Gastroesophageal sphincter (tissue), 4 donors: ENCODE results near the gene TSEN15. TPM values are rescaled to one million over a fixed set of nuclear protein-coding genes. Genes with fewer than 3 reads are reported as not detected.

ENCODE experiments used
- ATAC-seq: fragments of 150-250 bp; one replicate; pipeline ENCODE4 v1.9.1; 2016; ENCODE audit warnings: mild to moderate bottlenecking, moderate library complexity
- H3K27ac ChIP-seq, 4 donors: fragments of 200-600 bp; sonication (generic) in 3 of 4; 1 replicate in 3 of 4; 2 replicates in 1 of 4; pipeline ENCODE4 v1.5.1; 2016 to 2019
- H3K27me3 ChIP-seq: fragments of 200-600 bp; sonication (generic); one replicate; pipeline ENCODE4 v1.5.1; 2019
- H3K36me3 ChIP-seq, 2 donors: fragments of 200-600 bp; sonication (generic); one replicate each; pipeline ENCODE4 v1.5.1; 2019; ENCODE audit warnings: control low read depth in 1 of 2
- H3K4me1 ChIP-seq, 3 donors: fragments of 200-600 bp; sonication (generic); 1 replicate in 2 of 3; 2 replicates in 1 of 3; pipeline ENCODE4 v1.5.1; 2016 to 2019; ENCODE audit warnings: control low read depth in 2 of 3
- H3K4me3 ChIP-seq, 2 donors: fragments of 200-600 bp; sonication (generic); one replicate each; pipeline ENCODE4 v1.5.1; 2019; ENCODE audit warnings: mild to moderate bottlenecking in 1 of 2, moderate library complexity in 1 of 2
- H3K9me3 ChIP-seq, 3 donors: fragments of 200-600 bp; sonication (generic); one replicate each; pipeline ENCODE4 v1.5.1; 2017 to 2019; ENCODE audit warnings: control low read depth in 2 of 3
- CTCF ChIP-seq, 4 experiments: fragments of 200-600 bp in 2 of 4; fragments of 450-650 bp in 2 of 4; sonication (generic) in 1 of 4; IDR thresholded peaks; one replicate each; pipeline ENCODE4 v1.5.1; 2017 to 2019; ENCODE audit warnings: antibody characterized with exemption in 4 of 4, mild to moderate bottlenecking in 2 of 4, moderate library complexity in 2 of 4
- EP300 ChIP-seq: sonication (generic); formaldehyde crosslinking; IDR thresholded peaks from one replicate; pipeline ENCODE4 v1.6.1; 2017; ENCODE audit warnings: antibody characterized with exemption, mild to moderate bottlenecking
- POLR2A ChIP-seq, 2 donors: fragments of 450-650 bp; IDR thresholded peaks; one replicate each; pipeline ENCODE4 v1.6.1; 2017; ENCODE audit warnings: antibody characterized with exemption in 2 of 2, mild to moderate bottlenecking in 2 of 2, moderate library complexity in 1 of 2
- POLR2AphosphoS5 ChIP-seq: sonication (generic); formaldehyde crosslinking; IDR thresholded peaks from one replicate; pipeline ENCODE4 v1.6.1; 2017; ENCODE audit warnings: antibody characterized with exemption
- WGBS, 2 donors: methylation state at CpG; one replicate each; pipeline ENCODE4 v1.1.5; 2018; ENCODE audit warnings: low coverage in 1 of 2; 5-methylcytosine and 5-hydroxymethylcytosine counted together
- total RNA-seq, 4 donors: library from RNA; depleted of rRNA; stranded (reverse); fragments of >200 nt; gene quantifications; one replicate each; pipeline ENCODE4 v1.1.0, GENCODE V29; 2016

The TSEN15 gene
- total RNA-seq, 4 donors from 2014 or later: 24.0 to 72.8 (median 49.1) TPM

DNA sequence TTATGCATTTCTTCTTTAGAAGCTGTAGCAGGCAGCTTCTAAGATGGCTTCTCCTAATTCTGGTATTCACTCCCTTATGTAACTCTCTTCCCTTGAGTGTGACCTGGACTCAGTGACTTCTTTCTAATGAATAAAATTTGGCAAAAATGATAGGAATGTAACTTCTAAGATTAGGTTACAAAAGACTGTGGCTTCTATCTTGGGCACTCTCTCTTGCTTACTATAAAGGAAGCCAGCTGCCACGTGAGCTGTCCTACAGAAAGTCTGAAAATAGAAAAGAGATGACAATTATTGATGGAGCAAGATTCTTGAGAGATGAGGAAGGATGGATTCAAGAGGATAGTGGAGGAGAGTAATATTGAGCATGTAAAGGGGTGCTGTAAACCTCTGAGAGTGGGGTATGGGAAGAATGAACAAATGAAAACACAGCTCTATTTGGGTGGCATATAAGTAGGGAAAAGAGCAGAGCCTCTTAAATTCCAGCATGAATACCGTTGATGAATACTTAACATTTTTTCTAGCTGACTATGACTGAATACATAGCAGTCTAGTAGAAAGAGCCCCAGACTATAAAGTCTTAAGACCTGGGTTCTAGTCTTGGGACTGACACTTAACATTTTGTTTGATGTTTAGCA is 5.5 kb downstream of the TSEN15 start:
- Histone ChIP-seq H3K27me3 (no peaks in the 10 kb centered on the region), H3K36me3 (peaks cover 0 to 22% of the 10 kb centered on the region in 2 donors), H3K27ac (peak overlapping the region; percentile 58 to 69 (median 68)), H3K4me1 (peaks cover 13 to 49% (median 13%) of the 10 kb centered on the region in 3 donors), H3K9me3 (no peaks in the 10 kb centered on the region), H3K4me3 (no peak overlapping the region)
- peak; percentile 79 for ATAC-seq
- TF ChIP-seq EP300 (no peak), POLR2AphosphoS5 (no peak), POLR2A (IDR thresholded peaks at IDR 0.05) (no peak), CTCF (IDR thresholded peaks at IDR 0.05) (no peak)
- WGBS, 2 donors: 8 to 25% methylated on average over 2 of the region's 2 CpGs

- TF ChIP-seq POLR2A (IDR thresholded peaks at IDR 0.05): no peak
- TF ChIP-seq CTCF (IDR thresholded peaks at IDR 0.05): no peak
- TF ChIP-seq EP300: no peak
- TF ChIP-seq POLR2AphosphoS5: no peak
- no peaks in the 10 kb centered on the region for H3K9me3 ChIP-seq
- ATAC-seq: no peak
- H3K36me3 ChIP-seq: peaks cover 0 to 25% of the 10 kb centered on the region in 2 donors
- H3K27me3 ChIP-seq: no peaks in the 10 kb centered on the region
- H3K27ac ChIP-seq: peak overlapping the region in 1 of 4 donors; percentile 10
- peaks cover 0 to 42% (median 8%) of the 10 kb centered on the region in 3 donors for H3K4me1 ChIP-seq
- no peak overlapping the region for H3K4me3 ChIP-seq
Measured at GRCh38 chr1:184059887-184060286, 8.4 kb downstream of the TSEN15 start.

GRCh38 chr1:184060316-184060715 is 8.8 kb downstream of the TSEN15 start:
- Histone ChIP-seq H3K4me1 (peaks cover 0 to 42% (median 8%) of the 10 kb centered on the region in 3 donors), H3K27ac (peak overlapping the region in 2 of 4 donors; percentile 46 to 58), H3K9me3 (no peaks in the 10 kb centered on the region), H3K27me3 (no peaks in the 10 kb centered on the region), H3K36me3 (peaks cover 0 to 23% of the 10 kb centered on the region in 2 donors), H3K4me3 (peak overlapping the region in 1 of 2 donors; percentile 10)
- no peak for ATAC-seq
- TF ChIP-seq EP300 (no peak), POLR2A (IDR thresholded peaks at IDR 0.05) (no peak), POLR2AphosphoS5 (no peak), CTCF (IDR thresholded peaks at IDR 0.05) (no peak)
- 88 to 93% methylated on average over 2 to 3 of the region's 3 CpGs for WGBS, 2 donors

- ATAC-seq: no peak
- TF ChIP-seq EP300 (no peak), POLR2A (IDR thresholded peaks at IDR 0.05) (no peak), POLR2AphosphoS5 (no peak), CTCF (IDR thresholded peaks at IDR 0.05) (no peak)
- peaks cover 0 to 29% of the 10 kb centered on the region in 2 donors for H3K36me3 ChIP-seq
- H3K4me1 ChIP-seq: peaks cover 0 to 42% (median 8%) of the 10 kb centered on the region in 3 donors
- WGBS, 2 donors: 29 to 37% methylated on average over 2 of the region's 2 CpGs
- H3K27me3 ChIP-seq: no peaks in the 10 kb centered on the region
- peak overlapping the region in 3 of 4 donors; percentile 44 to 58 (median 46) for H3K27ac ChIP-seq
- H3K9me3 ChIP-seq: no peaks in the 10 kb centered on the region
- no peak overlapping the region for H3K4me3 ChIP-seq
Measured at GRCh38 chr1:184061396-184062003, 10.0 kb downstream of the TSEN15 start.
